HG03196 (cell line): ENCODE measurements around the gene GRIN2A.

ENCODE experiments used
- ATAC-seq: cut with Tn5 transposase; IDR thresholded peaks from one replicate; pipeline ENCODE4 v1.9.1; 2021; ENCODE audit not compliant: unreplicated experiment

The GRIN2A gene

GRCh38 chr16:9827062-9827752 is 355.0 kb downstream of the GRIN2A start:
- no peak for ATAC-seq

- ATAC-seq = no peak
Observed at GRCh38 chr16:9826656-9827055, 355.6 kb downstream of the GRIN2A start.

GRCh38 chr16:9824200-9825068 is 357.8 kb downstream of the GRIN2A start:
- no peak for ATAC-seq

DNA sequence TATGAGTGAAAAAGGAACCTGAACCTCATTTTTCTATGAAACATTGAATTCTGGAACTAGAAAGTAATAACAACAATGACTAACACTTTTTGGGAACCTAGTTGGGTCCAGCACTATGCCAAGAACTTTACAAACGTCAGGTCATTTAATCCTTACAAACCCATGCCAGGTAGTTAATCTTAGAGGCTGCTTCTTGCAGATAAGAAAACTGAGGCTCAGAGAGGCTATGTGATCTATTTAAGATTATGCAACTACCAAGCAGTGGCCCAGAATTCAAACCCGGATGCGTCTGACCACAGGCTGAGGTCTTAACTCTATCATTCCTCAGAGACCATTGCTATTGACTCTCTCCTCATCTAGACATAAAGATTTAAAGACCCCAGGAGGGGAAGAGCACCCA is 358.7 kb downstream of the GRIN2A start:
- no peak for ATAC-seq

- no peak for ATAC-seq
Observed at GRCh38 chr16:9821970-9822369, 360.3 kb downstream of the GRIN2A start.

DNA sequence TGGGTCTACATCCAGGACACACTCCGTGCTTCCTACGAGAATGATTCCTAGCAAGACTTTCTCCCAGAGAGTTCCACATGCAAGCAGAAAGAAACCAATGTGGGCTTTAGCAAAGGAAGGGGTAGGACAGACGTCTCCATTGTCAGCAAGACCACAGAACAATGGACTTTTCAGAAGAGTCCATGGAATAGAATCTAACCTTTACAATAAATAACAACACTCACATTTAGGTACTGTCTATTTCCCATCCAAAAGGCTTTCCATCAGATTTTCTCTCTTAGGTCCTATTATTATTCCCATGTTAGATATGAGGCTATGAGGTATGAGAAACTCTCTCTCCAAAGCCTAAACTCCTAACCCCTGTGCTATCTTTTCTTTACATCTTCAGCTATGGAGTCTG is 360.9 kb downstream of the GRIN2A start:
- ATAC-seq = no peak

- ATAC-seq = no peak
Observed at GRCh38 chr16:9820476-9821246, 361.6 kb downstream of the GRIN2A start.

DNA sequence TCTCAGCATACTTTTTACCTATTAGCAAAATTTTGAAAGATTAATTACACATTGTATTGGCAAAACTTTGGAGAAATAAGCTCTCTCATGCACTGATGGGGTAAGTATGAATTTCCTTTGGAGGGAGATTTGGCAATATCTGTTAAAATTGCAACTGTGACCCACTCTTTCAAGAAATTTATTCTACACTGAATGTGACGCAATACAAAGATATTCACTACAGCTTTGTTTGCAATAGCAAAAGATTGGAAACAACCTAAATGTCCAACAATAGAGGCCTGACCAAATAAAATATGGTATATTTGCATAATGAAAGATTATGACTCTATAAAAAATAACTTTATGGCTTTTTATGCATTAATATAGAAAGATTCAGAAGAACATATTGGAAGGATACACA is 363.5 kb downstream of the GRIN2A start:
- no peak for ATAC-seq

- ATAC-seq = no peak
Observed at GRCh38 chr16:9817586-9817985, 364.6 kb downstream of the GRIN2A start.

GRCh38 chr16:9816644-9817043 is 365.6 kb downstream of the GRIN2A start:
- ATAC-seq = no peak

GRCh38 chr16:9813665-9814064 is 368.6 kb downstream of the GRIN2A start:
- ATAC-seq = no peak

DNA sequence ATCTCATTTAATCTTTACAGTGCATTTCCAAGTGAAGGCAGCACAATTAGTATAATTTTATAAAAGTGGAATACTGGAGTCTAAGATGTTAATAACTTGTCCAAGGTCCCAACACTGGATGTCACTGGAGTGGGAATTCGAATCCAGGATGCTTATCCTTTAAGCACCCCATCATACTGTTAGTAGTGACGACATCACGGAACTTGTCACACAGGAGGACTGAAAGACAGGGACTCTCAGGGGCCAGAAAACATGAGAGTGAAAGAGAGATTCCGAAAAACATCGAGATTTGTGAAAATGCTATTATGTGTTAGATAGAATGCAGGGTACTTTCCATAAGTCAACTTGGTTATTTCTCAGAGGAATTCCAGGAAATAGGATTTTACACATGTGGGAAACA is 374.0 kb downstream of the GRIN2A start:
- ATAC-seq = no peak

DNA sequence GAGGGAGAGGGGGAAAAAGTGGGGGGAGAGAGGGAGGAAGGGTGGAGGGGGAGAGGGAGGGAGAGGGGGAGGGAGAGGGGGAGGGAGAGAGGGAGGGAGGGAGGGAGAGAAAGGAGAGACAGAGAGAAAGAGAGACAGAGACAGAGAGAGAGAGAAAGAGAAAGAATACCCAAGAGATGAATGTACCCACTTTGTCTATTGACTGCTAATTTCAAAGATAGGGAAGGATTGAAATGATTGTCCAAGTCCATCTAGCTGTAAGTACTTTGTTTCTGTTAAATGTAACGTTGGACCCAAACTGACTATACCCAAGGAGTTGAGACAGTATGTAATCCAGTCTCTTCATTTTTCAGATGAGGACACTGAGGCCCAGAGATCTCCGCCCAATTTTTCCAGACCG is 374.9 kb downstream of the GRIN2A start:
- no peak for ATAC-seq

DNA sequence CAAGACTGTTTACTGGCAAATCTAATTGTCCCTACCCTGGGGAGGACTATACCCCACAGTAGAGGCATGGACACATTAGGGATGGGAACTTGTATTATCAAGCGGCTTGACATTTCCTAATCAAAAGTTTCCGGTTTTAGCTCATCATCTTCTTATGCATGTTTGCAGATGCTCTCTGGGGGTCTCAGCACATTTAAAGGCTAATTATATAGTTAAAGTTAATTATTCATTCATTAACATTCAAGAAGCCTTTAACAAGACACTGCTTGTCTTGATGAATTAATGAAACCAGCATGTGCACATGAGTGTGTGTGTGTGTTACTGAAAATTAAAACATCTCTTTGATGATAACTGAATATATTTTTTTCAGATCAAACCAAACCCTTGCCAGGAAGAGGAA is 377.1 kb downstream of the GRIN2A start:
- no peak for ATAC-seq

- ATAC-seq = no peak
Observed at GRCh38 chr16:9802160-9802559, 380.1 kb downstream of the GRIN2A start.

DNA sequence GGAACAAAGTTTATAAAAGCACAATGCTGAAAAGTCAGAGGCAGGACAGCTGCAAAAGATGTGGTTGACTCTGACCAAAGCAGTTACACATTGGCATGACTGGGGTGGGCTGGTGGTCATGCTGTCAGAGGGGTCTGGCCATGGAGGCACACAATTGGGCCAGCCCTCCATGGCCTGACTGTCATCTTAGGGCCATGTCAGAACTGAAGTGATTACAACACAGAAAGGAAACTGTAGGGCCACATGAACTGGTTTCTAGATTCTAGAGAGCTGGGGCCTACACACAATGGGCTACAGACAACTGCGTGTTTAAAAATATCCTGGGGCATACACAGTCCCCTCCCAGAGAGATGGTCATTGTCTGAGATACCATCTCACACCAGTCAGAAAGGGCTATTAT is 380.6 kb downstream of the GRIN2A start:
- ATAC-seq = no peak

DNA sequence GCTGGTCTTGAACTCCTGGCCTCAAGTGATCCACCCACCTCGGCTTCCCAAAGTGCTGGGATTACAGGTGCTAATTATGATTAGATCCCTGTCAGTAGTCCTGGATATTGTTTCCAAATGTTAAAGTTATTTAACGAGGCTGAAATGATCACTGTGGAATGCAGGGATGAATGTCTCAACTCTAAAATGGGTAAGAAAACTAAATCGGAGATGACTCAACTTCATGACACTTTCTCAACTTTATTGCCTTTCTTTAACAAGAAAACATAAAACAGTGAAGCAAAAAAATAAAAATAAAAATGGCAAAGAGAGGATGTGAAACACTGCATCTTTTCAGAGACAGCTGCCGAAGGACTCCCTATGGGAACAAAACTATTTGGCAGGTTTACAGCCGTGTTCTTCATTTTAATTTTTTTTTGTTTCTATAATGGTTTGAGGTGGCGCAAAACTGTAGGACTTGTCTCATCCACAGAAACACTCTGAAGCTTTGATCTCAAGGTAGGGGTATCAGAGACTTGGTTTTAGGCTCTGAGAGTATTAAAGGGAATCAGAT is 382.0 kb downstream of the GRIN2A start:
- no peak for ATAC-seq

DNA sequence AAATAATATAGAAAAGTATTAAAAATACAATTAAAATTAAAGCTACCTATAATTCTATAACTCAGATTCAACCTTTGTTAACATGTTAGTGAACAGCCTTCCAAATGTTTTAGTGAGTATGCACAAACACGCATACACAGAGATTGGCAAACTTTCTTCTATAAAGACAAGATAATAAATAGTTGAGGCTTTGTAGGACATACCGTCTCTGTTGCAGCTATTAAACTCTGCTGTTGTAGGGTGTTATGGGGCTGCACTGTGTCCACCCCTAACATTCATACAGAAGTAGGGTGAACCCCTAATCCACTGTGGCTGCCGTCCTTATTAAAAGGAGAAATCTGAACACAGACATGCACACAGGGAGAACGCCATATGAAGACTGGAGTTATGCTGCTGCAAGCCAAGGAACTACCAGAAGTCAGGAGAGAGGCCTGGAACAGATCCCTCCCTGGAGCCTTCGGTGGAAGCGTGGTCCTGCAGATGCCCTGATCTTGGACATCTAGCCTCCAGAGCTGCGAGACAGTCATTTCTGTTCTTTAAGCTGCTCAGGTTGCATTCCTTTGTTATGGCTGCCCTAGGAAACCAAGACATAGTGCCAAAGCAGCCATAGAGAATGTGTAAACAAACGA is 383.2 kb downstream of the GRIN2A start:
- no peak for ATAC-seq

- ATAC-seq = no peak
Observed at GRCh38 chr16:9798474-9798873, 383.8 kb downstream of the GRIN2A start.

DNA sequence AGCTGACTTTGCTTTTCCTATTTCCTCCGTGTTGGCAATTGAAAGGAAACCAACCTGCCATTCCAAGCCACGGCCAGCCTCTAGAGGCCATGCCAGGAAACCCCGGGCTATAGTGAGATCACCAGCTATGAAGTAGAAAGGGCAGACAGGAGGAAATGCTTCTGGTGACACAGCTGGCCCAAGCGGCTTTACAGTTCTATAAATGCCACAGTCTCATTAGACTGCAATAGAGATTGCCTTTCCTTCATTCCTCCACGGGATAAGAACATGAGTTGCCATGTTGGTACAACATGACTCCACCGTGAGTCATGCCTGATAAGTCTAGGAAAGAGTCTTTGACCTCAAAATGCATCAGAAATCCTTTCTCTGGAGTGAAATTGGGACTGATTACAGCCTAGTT is 384.9 kb downstream of the GRIN2A start:
- ATAC-seq = no peak

DNA sequence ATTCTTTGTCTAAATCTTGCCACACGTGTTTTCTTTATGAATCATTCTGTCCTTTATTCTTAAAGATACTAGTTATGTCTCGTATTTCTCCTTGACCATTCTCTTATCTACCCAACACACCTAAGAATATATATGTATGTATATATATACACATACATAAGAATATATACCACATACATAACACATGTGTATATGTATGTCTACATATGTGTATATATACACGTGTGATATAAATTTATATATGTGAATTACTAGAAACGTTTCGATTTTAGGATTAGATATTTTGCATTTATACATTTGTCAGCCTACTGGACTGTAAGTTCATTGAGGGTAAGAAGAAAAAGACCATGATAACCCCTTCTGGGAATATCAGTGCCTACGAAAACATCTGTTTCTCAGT is 388.6 kb downstream of the GRIN2A start:
- no peak for ATAC-seq
